Thymus (tissue), 11 donors: Measurements from ENCODE around the gene RPS6KA2. TPM values are rescaled to one million over a fixed set of nuclear protein-coding genes. Genes with fewer than 3 reads are reported as not detected.

Source experiments
- DNase-seq, 9 donors: peaks; one replicate each; pipeline ENCODE4 v3.0.0-alpha.2; 2013; ENCODE audit warnings: low spot score in 9 of 9, low read depth in 6 of 9, missing footprints in 1 of 9
- H3K27ac ChIP-seq, 2 donors: one replicate each; pipeline ENCODE4 v1.5.1; 2013; ENCODE audit warnings: control low read depth in 1 of 2, low read depth in 1 of 2, low read length in 1 of 2, mild to moderate bottlenecking in 1 of 2, moderate library complexity in 1 of 2
- H3K27me3 ChIP-seq, 2 donors: one replicate each; pipeline ENCODE4 v1.5.1; 2013; ENCODE audit warnings: low read length in 1 of 2; ENCODE audit not compliant: control insufficient read depth in 2 of 2, insufficient read depth in 1 of 2
- H3K36me3 ChIP-seq, 2 donors: one replicate each; pipeline ENCODE4 v1.5.1; 2013; ENCODE audit warnings: low read length in 1 of 2, mild to moderate bottlenecking in 1 of 2, moderate library complexity in 1 of 2; ENCODE audit not compliant: control insufficient read depth in 2 of 2, insufficient read depth in 2 of 2
- H3K4me1 ChIP-seq, 2 donors: one replicate each; pipeline ENCODE4 v1.5.1; 2013; ENCODE audit warnings: low read length in 2 of 2; ENCODE audit not compliant: control insufficient read depth in 2 of 2, insufficient read depth in 2 of 2
- H3K4me3 ChIP-seq, 2 donors: one replicate each; pipeline ENCODE4 v1.5.1; 2013; ENCODE audit warnings: low read length in 2 of 2, control low read depth in 1 of 2, mild to moderate bottlenecking in 1 of 2
- H3K9me3 ChIP-seq, 2 donors: one replicate each; pipeline ENCODE4 v1.5.1; 2013; ENCODE audit warnings: low read length in 1 of 2, mild to moderate bottlenecking in 1 of 2; ENCODE audit not compliant: control insufficient read depth in 2 of 2, insufficient read depth in 1 of 2
- WGBS: extraction: QIAGEN DNeasy Blood & Tissue Kit; methylation state at CpG from one replicate; pipeline ENCODE4 v1.1.7; 2013; 5-methylcytosine and 5-hydroxymethylcytosine counted together
- polyA plus RNA-seq: library from polyadenylated mRNA; stranded (reverse); fragments of 200-250 nt; gene quantifications from one replicate; pipeline ENCODE4 v1.2.3, GENCODE V29; 2013
- total RNA-seq: library from RNA; stranded (reverse); fragments of 120-200 nt; gene quantifications from one replicate; pipeline ENCODE4 v1.2.4, GENCODE V29; 2013
- donor health status: healthy.

The RPS6KA2 gene
- total and polyA plus RNA-seq, 2 donors: 2.9 to 12.3 TPM

GRCh38 chr6:166658115-166658791 is 31.2 kb upstream of the RPS6KA2 start:
- DNase-seq: no peak
- no peak overlapping the region for H3K27ac ChIP-seq
- no peaks in the 10 kb centered on the region for H3K36me3 ChIP-seq
- peaks cover 0 to 9% of the 10 kb centered on the region in 2 donors for H3K4me1 ChIP-seq
- WGBS: 95% methylated on average over 19 of the region's 19 CpGs
- peaks cover 6 to 52% of the 10 kb centered on the region in 2 donors for H3K27me3 ChIP-seq
- no peak overlapping the region for H3K4me3 ChIP-seq
- H3K9me3 ChIP-seq: peaks cover 0 to 1% of the 10 kb centered on the region in 2 donors

DNA sequence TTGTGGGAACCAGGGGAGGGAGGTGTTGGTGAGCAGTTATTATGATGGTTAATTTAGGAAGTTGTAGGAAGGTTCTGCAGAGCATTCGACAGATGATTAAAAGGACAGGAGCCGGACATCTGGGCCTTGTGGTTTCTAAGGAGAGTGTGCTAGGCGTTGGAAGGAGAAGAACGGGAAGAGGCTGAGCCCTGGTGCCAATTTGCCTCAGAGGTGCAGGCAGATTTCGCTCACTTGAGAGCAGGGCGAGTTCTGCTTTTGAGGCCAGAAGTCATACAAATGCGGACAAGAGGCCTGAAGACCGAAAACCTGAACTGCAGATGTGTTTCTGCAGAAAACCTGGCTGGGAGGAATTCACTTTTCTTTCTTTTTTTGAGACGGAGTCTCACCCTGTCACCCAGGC is 30.5 kb upstream of the RPS6KA2 start:
- Histone ChIP-seq H3K27me3 (peaks cover 6 to 52% of the 10 kb centered on the region in 2 donors), H3K4me3 (no peak overlapping the region), H3K36me3 (no peaks in the 10 kb centered on the region), H3K9me3 (peaks cover 0 to 1% of the 10 kb centered on the region in 2 donors), H3K4me1 (peaks cover 0 to 9% of the 10 kb centered on the region in 2 donors), H3K27ac (no peak overlapping the region)
- WGBS: 21% methylated on average over 9 of the region's 9 CpGs
- no peak for DNase-seq

GRCh38 chr6:166656230-166657151 is 29.4 kb upstream of the RPS6KA2 start:
- no peaks in the 10 kb centered on the region for H3K36me3 ChIP-seq
- H3K9me3 ChIP-seq: peaks cover 0 to 1% of the 10 kb centered on the region in 2 donors
- H3K4me1 ChIP-seq: peaks cover 0 to 9% of the 10 kb centered on the region in 2 donors
- 38% methylated on average over 34 of the region's 34 CpGs for WGBS
- peaks cover 6 to 54% of the 10 kb centered on the region in 2 donors for H3K27me3 ChIP-seq
- no peak overlapping the region for H3K4me3 ChIP-seq
- no peak overlapping the region for H3K27ac ChIP-seq
- DNase-seq: no peak

DNA sequence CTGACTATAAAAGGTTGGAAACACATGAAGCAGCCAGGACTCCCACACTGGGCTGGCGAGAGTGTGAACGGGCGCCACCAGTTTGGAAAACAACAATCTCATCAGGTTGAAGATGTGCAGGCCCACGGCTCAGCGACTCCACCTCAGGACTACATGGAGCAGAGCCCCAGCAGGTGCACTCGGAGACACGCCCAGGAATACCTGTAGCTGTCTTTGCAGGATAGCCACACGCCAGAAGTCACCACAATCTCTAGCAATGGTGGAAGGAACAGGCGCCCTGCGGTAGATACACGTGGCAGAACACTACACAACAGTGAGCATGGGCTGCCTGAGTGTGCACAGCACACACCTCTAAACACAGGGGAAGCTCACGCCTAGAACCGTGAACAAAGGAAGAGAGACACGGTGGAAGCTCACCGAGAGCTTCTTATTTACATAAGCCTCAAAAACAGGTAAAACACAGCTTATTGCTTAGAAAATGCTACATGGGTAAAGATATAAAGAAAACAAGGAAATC is 28.7 kb upstream of the RPS6KA2 start:
- WGBS: 81% methylated on average over 15 of the region's 15 CpGs
- peaks cover 0 to 9% of the 10 kb centered on the region in 2 donors for H3K4me1 ChIP-seq
- peaks cover 0 to 1% of the 10 kb centered on the region in 2 donors for H3K9me3 ChIP-seq
- no peak overlapping the region for H3K4me3 ChIP-seq
- no peak overlapping the region for H3K27ac ChIP-seq
- no peaks in the 10 kb centered on the region for H3K36me3 ChIP-seq
- peaks cover 6 to 52% of the 10 kb centered on the region in 2 donors for H3K27me3 ChIP-seq
- peak in 1 of 9 donors; percentile 9 for DNase-seq

- Histone ChIP-seq H3K27me3 (peaks cover 6 to 52% of the 10 kb centered on the region in 2 donors), H3K36me3 (no peaks in the 10 kb centered on the region), H3K27ac (no peak overlapping the region), H3K9me3 (peaks cover 0 to 1% of the 10 kb centered on the region in 2 donors), H3K4me3 (no peak overlapping the region), H3K4me1 (peaks cover 0 to 9% of the 10 kb centered on the region in 2 donors)
- no peak for DNase-seq
- 94% methylated on average over 6 of the region's 6 CpGs for WGBS
Measured at GRCh38 chr6:166655251-166655650, 28.2 kb upstream of the RPS6KA2 start.

GRCh38 chr6:166654573-166654972 is 27.5 kb upstream of the RPS6KA2 start:
- 76% methylated on average over 7 of the region's 7 CpGs for WGBS
- DNase-seq: no peak
- Histone ChIP-seq H3K4me3 (no peak overlapping the region), H3K4me1 (peaks cover 0 to 9% of the 10 kb centered on the region in 2 donors), H3K27me3 (peaks cover 6 to 49% of the 10 kb centered on the region in 2 donors), H3K9me3 (peaks cover 0 to 1% of the 10 kb centered on the region in 2 donors), H3K36me3 (no peaks in the 10 kb centered on the region), H3K27ac (no peak overlapping the region)

DNA sequence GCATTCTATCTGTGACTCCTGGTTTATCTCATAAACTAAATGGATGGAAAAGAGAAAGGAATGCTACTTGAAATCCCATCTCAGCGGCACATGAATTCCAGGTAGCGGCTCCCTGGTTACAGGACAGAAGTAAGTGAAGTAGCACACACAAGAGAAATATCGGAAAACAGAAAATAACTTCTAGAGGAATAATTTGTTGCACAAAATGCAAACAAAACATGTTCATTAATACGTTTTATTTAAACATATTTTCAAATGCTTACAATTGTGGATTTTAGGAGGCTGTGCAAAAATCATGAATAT is 26.5 kb upstream of the RPS6KA2 start:
- peaks cover 0 to 9% of the 10 kb centered on the region in 2 donors for H3K4me1 ChIP-seq
- H3K27me3 ChIP-seq: peaks cover 6 to 41% of the 10 kb centered on the region in 2 donors
- WGBS: 97% methylated on average over 4 of the region's 4 CpGs
- H3K4me3 ChIP-seq: no peak overlapping the region
- no peak overlapping the region for H3K27ac ChIP-seq
- DNase-seq: no peak
- peaks cover 0 to 1% of the 10 kb centered on the region in 2 donors for H3K9me3 ChIP-seq
- no peaks in the 10 kb centered on the region for H3K36me3 ChIP-seq

DNA sequence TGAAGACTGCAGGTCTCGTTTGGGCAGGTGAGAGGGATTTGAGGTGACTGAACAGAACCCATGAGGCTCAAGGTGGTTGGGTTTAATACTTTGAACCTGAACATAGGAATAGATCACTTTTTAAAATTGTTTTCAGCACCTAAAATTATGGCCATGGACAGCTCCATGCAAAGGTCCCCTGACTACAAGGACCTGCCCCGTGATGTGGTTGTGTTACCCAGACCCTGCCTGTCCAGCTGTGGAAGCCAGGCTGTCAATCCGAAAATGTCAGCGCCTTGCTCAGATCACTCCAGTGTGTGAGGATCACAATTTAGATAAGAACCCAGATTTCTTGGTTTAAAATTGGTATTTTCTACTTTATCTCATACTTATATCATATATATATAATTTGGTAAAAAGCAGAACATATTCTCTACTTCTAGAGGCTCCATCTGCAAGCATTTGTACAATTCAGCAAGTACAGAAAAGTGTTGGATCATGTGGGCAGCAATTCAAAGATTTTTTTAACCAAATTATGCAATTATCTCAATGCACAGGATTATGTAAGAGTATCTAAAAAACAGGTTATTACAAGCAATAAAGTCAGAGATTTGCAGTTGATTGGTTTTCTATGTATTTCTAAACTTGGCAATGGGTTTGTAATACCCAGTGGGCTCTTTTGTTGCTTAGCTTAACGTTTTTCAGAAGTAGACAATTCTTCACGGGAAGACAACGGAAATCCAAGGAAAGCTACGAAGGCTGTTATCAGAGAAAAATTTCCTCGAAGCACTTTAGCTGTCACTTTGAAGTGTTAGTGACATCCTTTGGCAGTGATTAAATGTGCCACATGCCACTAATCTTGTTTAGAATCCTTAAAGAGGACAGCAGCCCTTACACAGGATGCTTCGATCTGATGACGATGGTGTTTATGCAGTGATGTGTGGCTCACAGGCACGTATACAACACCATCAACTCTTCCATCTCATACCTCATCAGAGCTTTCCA is 24.1 kb upstream of the RPS6KA2 start:
- Histone ChIP-seq H3K27ac (no peak overlapping the region), H3K27me3 (peaks cover 4 to 18% of the 10 kb centered on the region in 2 donors), H3K4me1 (no peaks in the 10 kb centered on the region), H3K9me3 (peaks cover 0 to 1% of the 10 kb centered on the region in 2 donors), H3K36me3 (no peaks in the 10 kb centered on the region), H3K4me3 (no peak overlapping the region)
- 92% methylated on average over 12 of the region's 12 CpGs for WGBS
- DNase-seq: no peak
